GM23248 (cell line): Measurements from ENCODE around the gene LAG3.

Experiments used
- EZH2 ChIP-seq: fragments of 200-600 bp; sonication (generic); IDR thresholded peaks from 2 replicates; pipeline ENCODE4 v1.6.1; 2018; ENCODE audit warnings: antibody characterized with exemption, mild to moderate bottlenecking; ENCODE audit not compliant: insufficient read depth, poor library complexity, severe bottlenecking
- EZH2phosphoT487 ChIP-seq: fragments of 200-600 bp; sonication (generic); IDR thresholded peaks from 2 replicates; pipeline ENCODE4 v1.6.1; 2018; ENCODE audit warnings: antibody characterized with exemption, moderate library complexity, mild to moderate bottlenecking, low read depth; ENCODE audit not compliant: insufficient read depth

- TF ChIP-seq EZH2, result no peak
- TF ChIP-seq EZH2phosphoT487, result no peak
Observed at GRCh38 chr12:6765048-6765633, 7.2 kb upstream of the LAG3 start.
